ENCODE results near the gene RASAL2.

Gene RASAL2

GRCh38 chr1:178278916-178279686, 185.2 kb downstream of the RASAL2 start:
- POLR2A ChIA-PET: no interaction called here
- TF ChIP-seq SP1 (IDR thresholded peaks at IDR 0.05): no peak
- CTCF ChIA-PET: interaction anchor here (0.6 kb wide), 1 partner anchor 781 kb away, joined by 3 read pairs; no protein-coding TSS in a partner anchor
- DNase-seq (ENCODE audit: extremely low spot score): no peak

GRCh38 chr1:178282949-178283367, 189.1 kb downstream of the RASAL2 start:
- DNase-seq (ENCODE audit: extremely low spot score): no peak
- no peak for TF ChIP-seq L3MBTL2 (conservative IDR thresholded peaks at IDR 0.05)
- TF ChIP-seq NFRKB (IDR thresholded peaks at IDR 0.05): no peak
- TF ChIP-seq ARNT (IDR thresholded peaks at IDR 0.05): no peak
- TF ChIP-seq SUZ12 (IDR thresholded peaks at IDR 0.05): no peak
- TF ChIP-seq FOXA1 (IDR thresholded peaks at IDR 0.05): no peak
- no peak for TF ChIP-seq LEF1 (IDR thresholded peaks at IDR 0.05; ENCODE audit: borderline replicate concordance)
- no peak for TF ChIP-seq ZNF384 (IDR thresholded peaks at IDR 0.05)
- TF ChIP-seq PKNOX1 (IDR thresholded peaks at IDR 0.05): no peak
- TF ChIP-seq CTBP1 (IDR thresholded peaks at IDR 0.05; ENCODE audit: borderline replicate concordance): no peak
- no peak for TF ChIP-seq SP1 (IDR thresholded peaks at IDR 0.05)
- TF ChIP-seq ELF4 (IDR thresholded peaks at IDR 0.05): no peak
- no peak for TF ChIP-seq BHLHE40 (IDR thresholded peaks at IDR 0.05; ENCODE audit: borderline replicate concordance)
- TF ChIP-seq FOXM1 (IDR thresholded peaks at IDR 0.05; ENCODE audit: borderline replicate concordance): no peak
- no peak for TF ChIP-seq TARDBP (IDR thresholded peaks at IDR 0.05)
- TF ChIP-seq HDGF (IDR thresholded peaks at IDR 0.05; ENCODE audit: borderline replicate concordance): no peak
- TF ChIP-seq FOXK2 (IDR thresholded peaks at IDR 0.05): no peak
- CTCF ChIA-PET: interaction anchor here (0.7 kb wide), 1 partner anchor 251 kb away, joined by 3 read pairs; no protein-coding TSS in a partner anchor
- POLR2A ChIA-PET: no interaction called here

- no peak for DNase-seq (ENCODE audit: extremely low spot score)
- ChIA-PET POLR2A (no interaction called here), CTCF (interaction anchor here (0.7 kb wide), 1 partner anchor 252 kb away, joined by 3 read pairs; no protein-coding TSS in a partner anchor)
- no peak for TF ChIP-seq BHLHE40 (IDR thresholded peaks at IDR 0.05; ENCODE audit: borderline replicate concordance)
- TF ChIP-seq FOXM1 (IDR thresholded peaks at IDR 0.05; ENCODE audit: borderline replicate concordance): no peak
- no peak for TF ChIP-seq HDGF (IDR thresholded peaks at IDR 0.05; ENCODE audit: borderline replicate concordance)
- no peak for TF ChIP-seq NFRKB (IDR thresholded peaks at IDR 0.05)
- TF ChIP-seq PKNOX1 (IDR thresholded peaks at IDR 0.05): no peak
Measured at GRCh38 chr1:178283409-178283808, 189.5 kb downstream of the RASAL2 start.

- no peak for DNase-seq (ENCODE audit: extremely low spot score)
- TF ChIP-seq BHLHE40 (IDR thresholded peaks at IDR 0.05; ENCODE audit: borderline replicate concordance): no peak
- no peak for TF ChIP-seq LEF1 (IDR thresholded peaks at IDR 0.05; ENCODE audit: borderline replicate concordance)
- no peak for TF ChIP-seq FOXA1 (IDR thresholded peaks at IDR 0.05)
- no peak for TF ChIP-seq CTBP1 (IDR thresholded peaks at IDR 0.05; ENCODE audit: borderline replicate concordance)
- TF ChIP-seq TARDBP (IDR thresholded peaks at IDR 0.05): no peak
- no peak for TF ChIP-seq FOXM1 (IDR thresholded peaks at IDR 0.05; ENCODE audit: borderline replicate concordance)
- no peak for TF ChIP-seq HDGF (IDR thresholded peaks at IDR 0.05; ENCODE audit: borderline replicate concordance)
- no peak for TF ChIP-seq ARNT (IDR thresholded peaks at IDR 0.05)
- TF ChIP-seq L3MBTL2 (conservative IDR thresholded peaks at IDR 0.05): no peak
- TF ChIP-seq FOXK2 (IDR thresholded peaks at IDR 0.05): no peak
- ChIA-PET CTCF (no interaction called here), POLR2A (no interaction called here)
Measured at GRCh38 chr1:178284058-178284457, 190.2 kb downstream of the RASAL2 start.

- POLR2A ChIA-PET: no interaction called here
- no peak for DNase-seq (ENCODE audit: extremely low spot score)
- CTCF ChIA-PET: no interaction called here
- TF ChIP-seq FOXA1 (IDR thresholded peaks at IDR 0.05): no peak
- no peak for TF ChIP-seq ZNF384 (IDR thresholded peaks at IDR 0.05)
- TF ChIP-seq SP1 (IDR thresholded peaks at IDR 0.05): no peak
- no peak for TF ChIP-seq LEF1 (IDR thresholded peaks at IDR 0.05; ENCODE audit: borderline replicate concordance)
- no peak for TF ChIP-seq FOXM1 (IDR thresholded peaks at IDR 0.05; ENCODE audit: borderline replicate concordance)
- TF ChIP-seq BHLHE40 (IDR thresholded peaks at IDR 0.05; ENCODE audit: borderline replicate concordance): no peak
- no peak for TF ChIP-seq ELF4 (IDR thresholded peaks at IDR 0.05)
- no peak for TF ChIP-seq ARNT (IDR thresholded peaks at IDR 0.05)
- TF ChIP-seq L3MBTL2 (conservative IDR thresholded peaks at IDR 0.05): no peak
- TF ChIP-seq SUZ12 (IDR thresholded peaks at IDR 0.05): no peak
- no peak for TF ChIP-seq HDGF (IDR thresholded peaks at IDR 0.05; ENCODE audit: borderline replicate concordance)
- no peak for TF ChIP-seq NFRKB (IDR thresholded peaks at IDR 0.05)
- TF ChIP-seq PKNOX1 (IDR thresholded peaks at IDR 0.05): no peak
- TF ChIP-seq CTBP1 (IDR thresholded peaks at IDR 0.05; ENCODE audit: borderline replicate concordance): no peak
- no peak for TF ChIP-seq TARDBP (IDR thresholded peaks at IDR 0.05)
- no peak for TF ChIP-seq FOXK2 (IDR thresholded peaks at IDR 0.05)
Measured at GRCh38 chr1:178291166-178291565, 197.3 kb downstream of the RASAL2 start.

GRCh38 chr1:178294654-178295053, 200.8 kb downstream of the RASAL2 start:
- ChIA-PET POLR2A (no interaction called here), CTCF (interaction anchor here (0.6 kb wide), 1 partner anchor 714 kb away, joined by 3 read pairs; no protein-coding TSS in a partner anchor)
- TF ChIP-seq PKNOX1 (IDR thresholded peaks at IDR 0.05): no peak
- no peak for TF ChIP-seq HDGF (IDR thresholded peaks at IDR 0.05; ENCODE audit: borderline replicate concordance)
- TF ChIP-seq SUZ12 (IDR thresholded peaks at IDR 0.05): no peak
- TF ChIP-seq FOXK2 (IDR thresholded peaks at IDR 0.05): no peak
- TF ChIP-seq ZNF384 (IDR thresholded peaks at IDR 0.05): no peak
- no peak for TF ChIP-seq CTBP1 (IDR thresholded peaks at IDR 0.05; ENCODE audit: borderline replicate concordance)
- no peak for TF ChIP-seq SP1 (IDR thresholded peaks at IDR 0.05)
- TF ChIP-seq ARNT (IDR thresholded peaks at IDR 0.05): no peak
- no peak for TF ChIP-seq NFRKB (IDR thresholded peaks at IDR 0.05)
- TF ChIP-seq ELF4 (IDR thresholded peaks at IDR 0.05): no peak
- TF ChIP-seq L3MBTL2 (conservative IDR thresholded peaks at IDR 0.05): no peak
- TF ChIP-seq BHLHE40 (IDR thresholded peaks at IDR 0.05; ENCODE audit: borderline replicate concordance): no peak
- no peak for TF ChIP-seq FOXA1 (IDR thresholded peaks at IDR 0.05)
- no peak for TF ChIP-seq LEF1 (IDR thresholded peaks at IDR 0.05; ENCODE audit: borderline replicate concordance)
- TF ChIP-seq FOXM1 (IDR thresholded peaks at IDR 0.05; ENCODE audit: borderline replicate concordance): no peak
- TF ChIP-seq TARDBP (IDR thresholded peaks at IDR 0.05): no peak
- peak; percentile 13 for DNase-seq (ENCODE audit: extremely low spot score)

Measured in HEK293T (cell line).